Measurements from ENCODE around the gene PPFIBP2.

Gene PPFIBP2

GRCh38 chr11:7609521-7609920 is 95.7 kb downstream of the PPFIBP2 start:
- TF ChIP-seq CTCF (IDR thresholded peaks at IDR 0.05; ENCODE audit: borderline replicate concordance, control extremely low read depth, extremely low read depth, insufficient read depth, missing control alignments) = no peak
- in situ Hi-C loops (cut with MboI; ENCODE audit: low sequenced_read_pairs, unreplicated experiment) = no loop called here
- DNase-seq (ENCODE audit: low spot score) = no peak

DNA sequence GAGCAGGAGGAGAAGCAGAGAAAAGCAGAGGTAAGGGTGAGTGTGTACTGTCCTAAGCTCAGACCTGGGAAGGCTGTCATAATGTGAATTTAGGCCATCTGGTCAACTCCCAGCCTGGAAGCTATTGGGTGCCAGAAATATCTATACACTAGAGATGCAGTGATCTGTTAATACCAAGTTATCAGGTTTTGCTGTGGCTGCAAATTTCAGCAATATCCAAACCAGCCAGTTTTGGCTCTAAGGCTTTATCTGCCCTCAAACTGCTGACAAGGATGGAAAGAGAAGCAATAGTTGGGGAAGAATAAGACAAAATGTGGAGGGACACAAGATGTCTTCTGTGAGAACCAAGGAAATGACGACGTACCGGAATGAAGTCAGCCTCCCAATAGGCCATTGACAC is 96.6 kb downstream of the PPFIBP2 start:
- in situ Hi-C loops (cut with MboI; ENCODE audit: low sequenced_read_pairs, unreplicated experiment) = no loop called here
- no peak for TF ChIP-seq CTCF (IDR thresholded peaks at IDR 0.05; ENCODE audit: borderline replicate concordance, control extremely low read depth, extremely low read depth, insufficient read depth, missing control alignments)

DNA sequence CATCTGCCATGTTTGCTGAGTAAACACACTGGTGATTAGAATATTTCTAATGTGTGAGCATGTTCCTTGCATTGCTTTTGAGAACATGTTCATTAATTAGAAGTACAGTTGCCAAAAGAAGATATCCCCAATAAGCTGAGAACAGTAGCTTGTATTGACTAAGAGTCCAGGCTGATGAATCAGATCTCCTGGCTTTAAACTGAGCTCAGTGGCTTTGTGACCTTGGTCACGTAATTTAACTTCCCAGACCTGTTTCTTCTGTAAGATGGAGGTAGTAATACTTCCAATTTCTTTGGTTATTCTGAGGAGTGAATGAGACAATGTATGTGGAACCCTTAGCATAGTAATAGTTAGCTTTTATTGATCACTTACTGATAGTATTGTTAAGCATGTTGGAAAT is 97.6 kb downstream of the PPFIBP2 start:
- TF ChIP-seq CTCF (IDR thresholded peaks at IDR 0.05; ENCODE audit: borderline replicate concordance, control extremely low read depth, extremely low read depth, insufficient read depth, missing control alignments) = no peak
- in situ Hi-C loops (cut with MboI; ENCODE audit: low sequenced_read_pairs, unreplicated experiment) = no loop called here
- no peak for DNase-seq (ENCODE audit: low spot score)

More for the DNA sequence above, 96.6 kb downstream of the PPFIBP2 start:
- no peak for DNase-seq (ENCODE audit: low spot score)

- no peak for TF ChIP-seq CTCF (IDR thresholded peaks at IDR 0.05; ENCODE audit: borderline replicate concordance, control extremely low read depth, extremely low read depth, insufficient read depth, missing control alignments)
- no peak for DNase-seq (ENCODE audit: low spot score)
- in situ Hi-C loops (cut with MboI; ENCODE audit: low sequenced_read_pairs, unreplicated experiment) = no loop called here
Measured at GRCh38 chr11:7612056-7612660, 98.4 kb downstream of the PPFIBP2 start.

DNA sequence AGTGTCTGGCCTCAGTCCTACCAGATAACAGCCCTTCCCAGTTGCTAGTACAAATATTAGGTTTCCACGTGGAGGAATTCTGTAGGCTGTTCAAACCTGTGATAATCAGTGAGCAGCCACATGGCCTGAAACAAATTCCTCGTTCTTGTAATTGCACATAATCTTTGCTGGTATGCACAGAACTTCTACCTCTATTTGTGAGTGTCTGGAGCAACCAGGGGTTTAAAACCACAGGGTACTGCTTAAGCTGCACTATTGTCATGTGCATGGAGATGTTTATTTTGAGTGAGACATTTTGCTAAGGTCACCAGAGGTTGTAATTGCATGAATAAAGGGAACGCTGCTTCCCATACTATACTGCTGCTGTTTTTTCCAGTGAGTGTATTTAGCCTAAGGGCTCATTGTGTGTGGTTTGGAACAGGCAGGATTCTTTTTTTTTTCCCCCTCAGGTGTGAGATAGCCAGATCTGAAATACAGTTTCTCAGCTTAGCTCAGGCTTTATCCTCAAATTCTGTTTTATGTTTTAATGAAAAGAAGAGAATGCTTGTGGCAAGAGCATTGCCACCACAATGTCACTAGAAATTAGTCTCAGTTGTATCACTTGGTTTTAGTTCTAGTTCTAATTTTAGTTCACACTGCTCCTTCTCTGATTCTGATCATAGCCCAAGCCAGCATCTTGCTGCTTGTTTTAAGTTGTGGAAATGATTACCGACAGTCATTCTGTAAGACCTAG is 99.0 kb downstream of the PPFIBP2 start:
- no peak for DNase-seq (ENCODE audit: low spot score)

DNA sequence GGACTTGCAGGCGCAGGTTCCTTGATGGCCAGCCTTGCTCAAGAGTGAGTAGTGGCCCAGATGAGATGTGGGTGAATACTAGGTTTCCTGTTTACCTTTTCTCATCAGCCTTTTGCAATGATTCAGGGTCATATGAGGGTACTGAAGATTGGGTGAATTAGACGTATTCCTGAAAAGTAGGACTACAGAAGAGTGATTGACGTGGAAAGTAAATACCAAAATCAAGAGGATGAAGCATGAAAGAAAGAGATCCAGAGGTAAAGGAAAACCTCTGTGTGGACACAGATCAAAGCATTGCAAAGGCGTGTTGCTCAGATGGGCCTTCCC is 99.6 kb downstream of the PPFIBP2 start:
- no peak for TF ChIP-seq CTCF (IDR thresholded peaks at IDR 0.05; ENCODE audit: borderline replicate concordance, control extremely low read depth, extremely low read depth, insufficient read depth, missing control alignments)
- in situ Hi-C loops (cut with MboI; ENCODE audit: low sequenced_read_pairs, unreplicated experiment) = no loop called here

More for the DNA sequence above, 99.0 kb downstream of the PPFIBP2 start:
- TF ChIP-seq CTCF (IDR thresholded peaks at IDR 0.05; ENCODE audit: borderline replicate concordance, control extremely low read depth, extremely low read depth, insufficient read depth, missing control alignments) = no peak
- in situ Hi-C loops (cut with MboI; ENCODE audit: low sequenced_read_pairs, unreplicated experiment) = no loop called here

More for the DNA sequence above, 99.6 kb downstream of the PPFIBP2 start:
- DNase-seq (ENCODE audit: low spot score) = no peak
